Vagina (tissue), 2 donors: ENCODE measurements around the gene ADCY4.

ENCODE experiments used
- CTCF ChIP-seq, 3 experiments: fragments of 450-650 bp in 2 of 3; fragments of 200-600 bp in 1 of 3; sonication (generic) in 1 of 3; IDR thresholded peaks; one replicate each; pipeline ENCODE4 v1.5.1; 2017 to 2019; ENCODE audit warnings: antibody characterized with exemption in 3 of 3, mild to moderate bottlenecking in 2 of 3, moderate library complexity in 2 of 3
- POLR2A ChIP-seq, 2 donors: fragments of 450-650 bp; IDR thresholded peaks; one replicate each; pipeline ENCODE4 v1.6.1; 2017; ENCODE audit warnings: antibody characterized with exemption in 2 of 2, mild to moderate bottlenecking in 2 of 2, moderate library complexity in 2 of 2

GRCh38 chr14:24280797-24281460, 53.9 kb downstream of the ADCY4 start:
- TF ChIP-seq CTCF (IDR thresholded peaks at IDR 0.05) (no peak), POLR2A (IDR thresholded peaks at IDR 0.05) (no peak)
